Kidney (tissue), 14 donors: Measurements from ENCODE around the gene SCFD2. TPM values are rescaled to one million over a fixed set of nuclear protein-coding genes. Genes with fewer than 3 reads are reported as not detected.

ENCODE experiments used
- DNase-seq, 5 donors: peaks; one replicate each; pipeline ENCODE4 v3.0.0-alpha.2; 2013 to 2020
- FAIRE-seq: peaks from 2 replicates; lab custom pipeline; 2012; peaks lifted over from hg19 to GRCh38; lab: Jason Lieb, UNC
- H3K27ac ChIP-seq, 2 donors: one replicate each; pipeline ENCODE4 v1.7.0; 2013; ENCODE audit warnings: low read depth in 2 of 2, low read length in 2 of 2, inconsistent platforms in 1 of 2
- H3K27me3 ChIP-seq: one replicate; pipeline ENCODE4 v1.7.1; 2013; ENCODE audit warnings: low read length, inconsistent platforms; ENCODE audit not compliant: control insufficient read depth, insufficient read depth
- H3K36me3 ChIP-seq, 3 donors: one replicate each; pipeline versions ENCODE4 v1.7.0 to v1.7.1; 2013; ENCODE audit warnings: low read length in 3 of 3, control low read depth in 1 of 3, inconsistent platforms in 1 of 3; ENCODE audit not compliant: insufficient read depth in 3 of 3, control insufficient read depth in 2 of 3
- H3K4me1 ChIP-seq, 3 donors: one replicate each; pipeline versions ENCODE4 v1.7.0 to v1.7.1; 2013; ENCODE audit warnings: low read length in 3 of 3, inconsistent platforms in 1 of 3, low read depth in 1 of 3; ENCODE audit not compliant: control insufficient read depth in 2 of 3, insufficient read depth in 2 of 3
- H3K4me3 ChIP-seq, 3 donors: one replicate each; pipeline versions ENCODE4 v1.7.0 to v1.8.1; 2013; ENCODE audit warnings: low read length in 3 of 3, control low read depth in 1 of 3, inconsistent platforms in 1 of 3
- H3K9ac ChIP-seq, 3 donors: one replicate each; pipeline versions ENCODE4 v1.7.0 to v1.7.1; 2013; ENCODE audit warnings: low read length in 3 of 3, control low read depth in 1 of 3, inconsistent platforms in 1 of 3
- H3K9me3 ChIP-seq, 3 donors: one replicate each; pipeline versions ENCODE4 v1.7.0 to v1.7.1; 2013; ENCODE audit warnings: low read length in 3 of 3, control low read depth in 1 of 3, inconsistent platforms in 1 of 3; ENCODE audit not compliant: control insufficient read depth in 2 of 3, insufficient read depth in 1 of 3
- intact Hi-C: fragments of 100-400 bp; cut with DNase I; formaldehyde crosslinking; loops from one replicate; pipeline ENCODE4 v1.11.1; 2022
- polyA plus RNA-seq: library from polyadenylated mRNA; stranded (reverse); fragments of 350-450 nt; fragmentation: Illumina TruSeq; extraction: RNeasy Lipid Tissue Mini Kit (QIAGEN cat#74804); gene quantifications from one replicate; pipeline ENCODE4 v1.2.3, GENCODE V29; 2014; ENCODE audit warnings: low read depth, low replicate concordance; ENCODE audit not compliant: insufficient read depth
- total RNA-seq: library from RNA; stranded (reverse); fragmentation: NEBNext Ultra II Directional; extraction: Animal tissue kit (Norgen Biotek cat#: 25700); gene quantifications from one replicate; pipeline ENCODE4 v1.2.1, GENCODE V29; 2021
- TF ChIP-seq, protein P1 (sequence below): IDR thresholded peaks from 3 replicates; pipeline ENCODE4 v1.5.1; 2012; ENCODE audit warnings: mild to moderate bottlenecking, moderate library complexity, borderline replicate concordance; ENCODE audit not compliant: insufficient read depth; ENCODE audit errors: extremely low read depth
- donor health status: control.
- donor health status: control.
- donor health status: control.
- donor health status: control.
- donor health status: control.
- donor health status: DM: yes; HTN: yes; CAD: no.
- donor health status: Normal renal cell carcinoma (clear cell type).

SCFD2 gene
- total and polyA plus RNA-seq, 2 donors from 2014 or later = 6.1 to 20.8 TPM

DNA sequence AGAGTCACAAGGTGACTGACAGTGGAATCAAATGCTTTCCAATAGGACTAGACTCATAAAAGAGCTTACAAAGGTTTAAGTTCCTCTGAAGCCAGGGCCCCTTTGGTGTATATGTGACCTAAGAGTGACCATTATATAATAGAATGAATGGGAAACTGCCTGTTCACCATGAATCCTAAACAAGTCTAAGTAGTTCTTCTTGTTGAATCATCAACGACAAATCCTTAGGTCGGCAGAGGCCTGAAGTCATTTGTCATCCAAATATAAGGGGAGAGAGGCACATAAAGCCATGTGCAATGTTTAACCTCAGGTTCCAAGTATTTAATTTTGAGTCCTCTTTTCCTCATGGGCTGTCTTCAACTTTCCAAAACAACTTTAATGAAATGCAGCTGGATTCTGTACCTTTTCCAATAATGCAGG is 381.4 kb downstream of the SCFD2 start:
- Histone ChIP-seq H3K4me1 (peaks cover 5 to 8% (median 5%) of the 10 kb centered on the region in 3 donors), H3K27ac (no peak overlapping the region), H3K9ac (no peak overlapping the region), H3K4me3 (no peak overlapping the region), H3K27me3 (no peaks in the 10 kb centered on the region), H3K9me3 (no peaks in the 10 kb centered on the region), H3K36me3 (no peaks in the 10 kb centered on the region)
- peak in 2 of 5 donors; percentile 26 to 50 for DNase-seq
- TF ChIP-seq, protein P1, sequence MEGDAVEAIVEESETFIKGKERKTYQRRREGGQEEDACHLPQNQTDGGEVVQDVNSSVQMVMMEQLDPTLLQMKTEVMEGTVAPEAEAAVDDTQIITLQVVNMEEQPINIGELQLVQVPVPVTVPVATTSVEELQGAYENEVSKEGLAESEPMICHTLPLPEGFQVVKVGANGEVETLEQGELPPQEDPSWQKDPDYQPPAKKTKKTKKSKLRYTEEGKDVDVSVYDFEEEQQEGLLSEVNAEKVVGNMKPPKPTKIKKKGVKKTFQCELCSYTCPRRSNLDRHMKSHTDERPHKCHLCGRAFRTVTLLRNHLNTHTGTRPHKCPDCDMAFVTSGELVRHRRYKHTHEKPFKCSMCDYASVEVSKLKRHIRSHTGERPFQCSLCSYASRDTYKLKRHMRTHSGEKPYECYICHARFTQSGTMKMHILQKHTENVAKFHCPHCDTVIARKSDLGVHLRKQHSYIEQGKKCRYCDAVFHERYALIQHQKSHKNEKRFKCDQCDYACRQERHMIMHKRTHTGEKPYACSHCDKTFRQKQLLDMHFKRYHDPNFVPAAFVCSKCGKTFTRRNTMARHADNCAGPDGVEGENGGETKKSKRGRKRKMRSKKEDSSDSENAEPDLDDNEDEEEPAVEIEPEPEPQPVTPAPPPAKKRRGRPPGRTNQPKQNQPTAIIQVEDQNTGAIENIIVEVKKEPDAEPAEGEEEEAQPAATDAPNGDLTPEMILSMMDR = no peak
- no peak for FAIRE-seq
- intact Hi-C loops = loop anchor here (5.0 kb wide), 1 partner anchor 437 kb away; no protein-coding TSS in a partner anchor

DNA sequence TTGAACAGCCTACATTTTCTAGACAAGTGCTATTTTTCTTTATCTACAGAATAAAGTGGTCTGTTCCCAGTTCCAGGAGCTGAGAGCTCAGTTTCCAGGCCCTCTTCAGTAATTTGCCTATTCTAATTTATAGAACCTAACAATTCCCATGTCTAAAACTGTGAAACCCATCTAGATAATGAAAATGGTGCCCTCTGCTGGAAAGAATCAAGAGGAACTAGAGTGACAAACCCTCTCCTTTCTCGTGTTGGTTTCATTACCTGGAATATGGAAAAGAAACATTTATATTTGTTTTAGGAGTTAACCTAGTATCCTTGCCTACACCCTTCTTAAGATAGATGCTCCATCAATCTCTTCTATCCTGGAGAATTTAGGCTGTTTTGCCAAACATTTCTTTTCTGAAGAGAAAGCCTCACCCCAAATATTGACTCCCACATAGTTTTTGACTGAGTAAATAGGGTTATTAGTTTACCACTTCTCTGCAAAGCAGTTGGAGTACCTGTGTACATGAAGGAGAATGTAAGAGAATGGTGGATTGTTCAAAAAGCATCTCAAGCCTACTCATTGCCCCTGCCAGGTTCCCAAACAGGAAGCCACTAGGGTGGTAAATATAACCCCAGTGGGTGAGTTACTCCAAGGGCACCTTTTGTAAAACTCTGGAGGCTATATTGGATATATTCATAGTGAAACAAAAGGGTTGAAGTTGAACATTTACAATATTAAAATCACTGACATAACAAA is 382.1 kb downstream of the SCFD2 start:
- peak in 2 of 5 donors; percentile 77 to 83 for DNase-seq
- FAIRE-seq = peak; percentile 78
- intact Hi-C loops = loop anchor here (5.0 kb wide), 1 partner anchor 436 kb away; no protein-coding TSS in a partner anchor

DNA sequence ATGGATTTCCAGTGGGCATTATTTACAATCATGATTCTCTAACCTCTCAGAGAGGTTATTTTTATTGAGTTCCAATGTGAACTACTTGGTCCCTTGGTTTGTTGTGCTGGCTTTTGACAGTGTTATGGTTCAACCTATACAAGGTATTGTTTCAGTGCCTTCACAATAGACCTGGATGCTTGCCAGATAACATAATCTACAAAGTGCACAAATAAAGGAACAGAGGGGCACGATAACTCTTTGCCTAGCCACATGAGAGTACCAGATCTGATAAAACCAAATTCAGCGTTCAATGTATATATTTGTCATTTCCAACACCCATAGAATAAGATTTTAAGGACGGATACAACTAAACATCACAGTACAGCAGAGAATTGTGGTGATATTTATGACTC is 382.9 kb downstream of the SCFD2 start:
- H3K9me3 ChIP-seq = no peaks in the 10 kb centered on the region
- FAIRE-seq = no peak
- intact Hi-C loops = loop anchor here (5.0 kb wide), 1 partner anchor 436 kb away; no protein-coding TSS in a partner anchor

More for the DNA sequence above, 382.1 kb downstream of the SCFD2 start:
- H3K4me3 ChIP-seq = no peak overlapping the region
- H3K27ac ChIP-seq = peak overlapping the region in 1 of 2 donors; percentile 2
- H3K9ac ChIP-seq = peak overlapping the region in 1 of 3 donors; percentile 8
- H3K27me3 ChIP-seq = no peaks in the 10 kb centered on the region
- TF ChIP-seq, protein P1 = peak; percentile 68
- peaks cover 5 to 8% (median 5%) of the 10 kb centered on the region in 3 donors for H3K4me1 ChIP-seq
- H3K36me3 ChIP-seq = no peaks in the 10 kb centered on the region
- H3K9me3 ChIP-seq = no peaks in the 10 kb centered on the region

More for the DNA sequence above, 382.9 kb downstream of the SCFD2 start:
- Histone ChIP-seq H3K27ac (no peak overlapping the region), H3K4me3 (no peak overlapping the region), H3K4me1 (peaks cover 4 to 8% (median 5%) of the 10 kb centered on the region in 3 donors), H3K9ac (no peak overlapping the region), H3K27me3 (no peaks in the 10 kb centered on the region), H3K36me3 (no peaks in the 10 kb centered on the region)
- TF ChIP-seq, protein P1 = no peak
- no peak for DNase-seq
